GM19240 (cell line): ENCODE results near the gene MPV17.
"Not testable (repeated sequence)": the region's sequence is repeated elsewhere in the genome, so short reads cannot be mapped to it uniquely, and the experiment has no call there.

Source experiments
- DNase-seq: peaks from one replicate; pipeline ENCODE4 v3.0.0; 2011; ENCODE audit warnings: low spot score; ENCODE audit not compliant: insufficient read length

The MPV17 gene

DNA sequence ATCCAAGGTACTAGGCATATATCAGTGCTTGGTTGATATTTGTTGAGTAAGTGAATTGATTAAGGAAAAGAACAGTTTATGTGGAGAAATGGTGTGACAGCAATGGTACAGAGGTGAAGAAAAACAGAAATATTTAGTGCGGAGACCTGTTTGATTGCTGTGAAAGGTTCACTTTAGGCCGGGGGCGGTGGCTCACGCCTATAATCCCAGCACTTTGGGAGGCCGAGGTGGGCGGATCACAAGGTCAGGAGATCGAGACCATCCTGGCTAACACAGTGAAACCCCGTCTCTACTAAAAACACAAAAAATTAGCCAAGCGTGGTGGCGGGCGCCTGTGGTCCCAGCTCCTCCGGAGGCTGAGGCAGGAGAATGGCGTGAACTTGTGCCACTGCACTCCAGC is 54.6 kb downstream of the MPV17 start:
- not testable (repeated sequence) for DNase-seq

DNA sequence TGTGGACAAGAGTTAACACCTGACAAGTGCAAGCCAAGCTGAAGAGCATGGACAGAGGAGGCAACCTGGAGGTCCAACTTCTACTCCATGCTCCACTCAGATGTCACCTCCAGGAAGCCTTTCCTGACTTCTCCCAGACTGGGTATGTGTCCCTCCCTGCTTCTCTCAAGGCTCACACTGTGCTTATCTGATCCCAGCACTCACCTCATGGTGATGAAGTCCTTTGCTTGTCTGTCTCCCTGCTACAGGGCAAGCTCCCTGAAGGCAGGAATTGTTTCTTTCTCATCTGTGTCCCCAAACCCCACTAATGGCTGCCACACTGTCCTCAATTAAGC is 57.4 kb downstream of the MPV17 start:
- no peak for DNase-seq

DNA sequence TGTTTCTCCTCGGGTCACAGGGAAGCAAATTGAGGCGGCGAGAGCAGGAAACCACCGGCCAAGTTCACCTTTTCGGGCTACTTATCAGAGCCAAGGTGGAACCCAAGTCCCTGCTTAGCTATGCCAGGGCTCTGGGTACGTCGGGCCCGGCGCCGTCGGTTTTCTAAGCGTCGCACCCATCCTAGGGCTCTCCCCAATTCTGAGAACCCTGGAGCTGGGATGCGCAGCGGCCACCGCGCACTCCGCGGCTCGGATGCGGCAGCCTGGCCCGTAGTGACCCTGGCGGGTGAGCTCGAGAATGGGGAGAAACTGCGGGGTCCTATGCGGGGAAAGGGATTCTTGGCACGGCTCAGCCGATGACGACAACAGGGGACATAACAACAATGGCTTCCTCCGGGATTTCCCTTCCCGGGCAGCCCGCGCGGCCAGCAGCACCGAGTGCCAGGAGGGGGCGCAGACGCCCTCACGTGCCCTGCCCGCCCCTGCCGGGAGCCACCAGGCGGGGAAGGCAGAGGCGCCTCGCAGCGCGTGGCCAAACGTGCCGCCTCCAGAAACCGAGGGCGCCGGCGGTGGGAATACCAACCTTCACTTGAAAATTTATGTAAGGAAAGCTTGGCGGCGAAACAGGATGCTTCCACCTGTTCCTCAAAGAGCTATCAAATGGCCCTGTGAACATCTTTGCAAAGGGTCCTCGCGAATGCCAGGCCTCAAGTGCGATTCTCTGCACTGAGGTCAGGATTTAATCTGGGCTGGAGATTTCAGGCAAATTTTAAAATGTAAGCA is 58.0 kb downstream of the MPV17 start:
- DNase-seq = peak; percentile 55

DNA sequence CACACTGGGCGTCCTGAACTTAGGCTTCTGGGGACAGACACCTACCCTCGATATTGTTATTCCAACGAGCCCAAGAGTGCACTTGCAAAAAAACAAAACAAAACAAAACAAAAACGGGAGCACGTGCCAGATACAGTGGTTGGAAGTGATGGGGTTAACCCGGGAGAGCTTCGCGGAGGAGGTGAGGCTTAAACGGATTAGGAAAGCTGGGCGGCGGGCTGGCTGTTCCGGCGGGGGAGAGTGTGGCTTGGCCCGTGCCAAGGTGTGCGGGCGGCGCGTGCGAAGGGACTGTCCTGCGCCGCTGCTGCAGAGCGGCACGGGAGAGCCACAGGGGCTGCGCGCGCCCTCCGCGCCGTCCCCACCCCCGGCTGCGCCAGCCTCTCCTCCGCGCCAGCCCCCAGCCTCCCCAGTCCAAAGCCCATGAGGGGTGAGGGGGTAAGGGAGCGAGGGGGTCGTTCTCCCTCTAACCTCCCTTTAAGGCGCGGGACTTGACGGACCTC is 58.6 kb downstream of the MPV17 start:
- no peak for DNase-seq

DNA sequence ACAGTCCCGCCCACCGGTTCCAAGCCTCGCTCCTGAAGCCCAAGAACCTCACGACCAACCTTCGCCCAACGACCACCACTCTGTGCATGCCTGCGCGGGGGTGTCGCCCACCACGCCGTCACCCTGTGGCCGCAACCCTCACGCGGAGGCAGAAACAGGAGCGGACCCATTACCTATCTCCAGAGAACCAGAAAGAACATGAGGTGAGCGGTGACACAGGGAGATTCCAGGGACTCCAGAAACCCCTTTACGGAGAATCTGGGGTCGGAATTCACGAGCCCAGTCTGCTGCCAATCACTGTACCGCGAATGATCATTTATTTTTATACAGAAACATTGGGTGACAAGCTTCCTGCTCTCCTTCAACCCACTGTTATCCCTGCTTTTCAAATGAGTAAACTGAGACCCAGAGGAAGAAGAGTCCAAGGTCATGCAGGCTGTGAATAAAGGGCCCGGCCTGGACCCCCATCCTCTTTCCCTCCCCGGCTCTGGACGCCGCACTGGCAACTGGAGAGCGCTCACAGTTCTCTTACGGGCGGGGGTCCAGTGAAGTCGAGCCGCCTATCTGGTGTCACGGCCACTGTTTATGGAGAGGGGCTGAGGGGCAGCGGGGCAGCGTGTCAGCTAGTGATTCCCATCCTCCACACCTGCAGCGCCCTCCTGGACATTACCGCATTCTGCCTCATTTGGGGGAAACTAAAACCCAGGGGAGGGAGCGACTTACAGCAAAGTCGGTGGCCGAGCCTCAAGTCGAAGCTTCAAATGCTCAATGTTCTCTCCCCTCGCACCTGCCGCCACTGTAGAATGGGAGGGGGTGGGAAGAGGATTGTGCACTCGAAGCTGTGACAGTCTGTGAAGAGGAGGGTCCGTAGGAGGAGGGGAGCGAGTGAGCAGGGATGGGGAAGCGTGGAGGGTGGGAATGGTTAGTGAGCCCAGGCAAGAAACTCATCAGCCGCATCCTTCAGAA is 59.3 kb downstream of the MPV17 start:
- DNase-seq = no peak

DNA sequence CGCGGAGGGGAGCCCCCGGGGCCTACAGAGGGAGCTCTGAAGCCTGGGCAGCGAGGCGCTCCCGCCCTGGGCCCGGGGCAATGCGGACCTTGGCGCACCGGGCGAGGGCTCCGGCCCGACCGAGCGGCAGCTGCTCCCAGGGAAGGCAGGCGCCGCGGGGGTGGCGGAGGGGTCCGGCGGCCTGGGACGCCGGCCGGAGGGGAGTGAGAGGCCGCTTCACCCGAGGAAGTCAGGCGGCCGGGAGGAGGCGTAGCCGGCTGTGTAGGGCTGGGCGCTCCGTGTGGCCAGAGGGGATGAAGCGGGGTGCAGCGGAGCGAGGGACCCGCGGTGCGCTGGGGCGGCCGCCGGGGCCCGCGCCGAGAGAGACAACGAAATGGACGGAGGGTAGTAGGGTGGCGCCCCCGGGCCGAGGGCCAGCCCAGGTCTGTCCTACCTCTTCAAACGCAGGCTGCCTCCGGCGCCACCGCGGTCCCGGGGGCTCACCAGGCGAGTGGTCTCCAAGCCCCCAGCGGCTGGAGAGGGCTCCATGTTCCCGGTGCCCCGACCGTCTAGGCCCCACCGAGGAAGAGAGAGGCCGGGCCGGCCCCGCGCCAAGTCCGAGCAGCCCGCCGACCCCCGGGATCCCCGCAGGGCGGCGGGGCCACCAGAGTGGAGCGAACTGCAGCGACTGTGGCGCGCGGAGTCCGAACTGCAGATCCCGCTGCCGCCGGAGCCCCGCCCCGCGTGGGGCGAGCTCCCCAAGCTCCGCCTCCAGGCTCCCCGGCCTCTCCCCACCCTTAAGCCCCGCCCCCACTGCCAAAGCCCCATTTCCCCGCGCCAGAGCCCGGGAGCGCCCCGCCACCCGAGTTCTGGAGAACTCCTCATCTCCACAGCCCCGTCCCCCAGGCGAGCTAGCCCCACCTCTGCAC is 60.3 kb downstream of the MPV17 start, which contains the start of gene SLC30A3:
TSS of gene SLC30A3 (minus strand) at position 669 of the 908 bp plus-strand sequence. CDS start at position 528, 141 bp downstream.
- peak; percentile 78 for DNase-seq

DNA sequence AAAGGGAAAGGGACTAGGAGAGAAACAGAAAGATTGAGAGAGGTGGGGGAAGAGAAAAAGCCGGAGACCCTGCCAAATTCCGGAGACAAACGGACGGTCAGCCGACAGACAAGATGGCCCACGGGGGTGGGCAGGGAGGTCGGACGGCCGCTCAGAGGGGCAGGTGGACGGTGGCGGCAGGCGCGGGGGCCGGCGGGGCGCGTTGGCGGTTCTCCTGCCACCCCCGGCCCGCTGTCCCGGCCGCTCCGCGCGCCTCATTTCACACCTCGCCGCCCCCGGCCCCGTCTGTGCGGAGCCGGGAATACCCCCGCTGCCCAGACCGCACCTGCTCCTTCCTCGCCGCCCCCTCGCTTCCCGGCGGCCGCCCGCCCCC is 61.0 kb downstream of the MPV17 start:
- no peak for DNase-seq

DNA sequence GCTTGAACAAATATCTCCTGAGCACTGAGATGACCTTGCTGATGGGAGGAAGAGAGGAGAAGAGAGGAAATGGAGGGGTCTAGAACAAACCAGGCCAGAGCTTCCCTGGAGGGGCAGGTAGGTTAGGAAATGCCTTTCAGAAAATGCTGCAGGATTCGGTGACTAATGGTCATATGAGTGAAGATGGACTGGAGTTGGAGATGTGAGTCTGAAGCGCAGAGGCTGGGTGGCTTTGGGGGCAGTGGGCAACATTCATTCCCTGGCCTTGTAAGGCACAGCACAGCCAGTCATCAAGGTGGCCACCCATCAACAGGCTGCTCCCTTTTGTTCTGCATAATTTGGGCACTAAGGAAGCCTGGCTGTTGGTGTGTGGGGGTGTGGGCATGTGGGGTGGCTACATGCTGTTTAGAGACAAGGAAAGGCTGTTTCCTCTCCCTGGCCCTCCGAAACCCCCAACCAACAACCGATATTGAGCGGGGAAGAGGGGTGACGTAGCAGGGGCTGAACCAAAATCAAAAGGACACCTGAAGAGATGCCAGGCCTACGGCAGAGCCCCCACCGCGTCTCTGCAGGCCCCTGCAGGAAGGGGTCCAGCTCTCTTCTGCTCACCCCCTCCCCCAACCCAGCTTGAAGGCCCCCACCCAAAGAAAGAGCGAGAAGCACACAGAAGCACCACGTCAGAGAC is 61.5 kb downstream of the MPV17 start:
- DNase-seq = no peak
